GM19328 (cell line): Measurements from ENCODE around the gene OGFOD3.

Experiments
- ATAC-seq: cut with Tn5 transposase; IDR thresholded peaks from one replicate; pipeline ENCODE4 v1.9.1; 2021; ENCODE audit warnings: mild to moderate bottlenecking, moderate library complexity; ENCODE audit not compliant: unreplicated experiment

OGFOD3 gene

DNA sequence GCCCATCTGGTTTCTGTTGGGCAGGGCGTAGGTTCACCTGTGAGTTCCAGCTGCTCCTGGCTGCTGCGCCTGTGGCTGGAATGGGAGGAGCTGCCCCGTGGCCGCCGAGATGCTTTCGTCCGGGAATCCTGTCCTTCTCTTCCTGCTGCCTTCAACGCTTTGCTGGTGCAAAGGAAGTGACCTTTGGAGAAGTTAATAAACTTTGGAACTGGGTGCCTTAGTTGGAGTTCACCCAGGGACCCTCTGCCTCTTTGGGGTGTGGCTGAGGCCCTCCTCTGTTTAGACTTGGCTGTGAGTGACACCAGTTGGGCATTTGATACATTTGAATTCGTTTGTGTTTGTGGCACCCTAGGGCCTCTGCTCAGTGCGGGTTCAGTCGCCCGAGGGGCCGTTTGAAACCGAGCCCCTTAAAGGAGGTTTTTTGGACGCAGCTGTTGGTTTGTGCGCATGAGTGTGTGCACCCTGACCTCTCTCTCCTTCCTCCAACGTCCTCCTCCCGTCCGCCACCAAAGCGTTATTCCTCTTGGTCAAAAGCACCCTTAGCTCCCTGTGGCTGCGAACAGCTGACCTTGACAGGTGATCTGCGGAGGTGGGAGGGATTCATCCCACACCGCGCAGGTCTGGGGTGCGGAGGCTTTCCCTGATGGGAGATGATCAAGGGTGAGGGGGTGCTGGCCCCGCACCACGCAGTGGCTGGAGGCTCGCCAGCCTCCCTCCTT is 75.9 kb downstream of the OGFOD3 start:
- no peak for ATAC-seq

DNA sequence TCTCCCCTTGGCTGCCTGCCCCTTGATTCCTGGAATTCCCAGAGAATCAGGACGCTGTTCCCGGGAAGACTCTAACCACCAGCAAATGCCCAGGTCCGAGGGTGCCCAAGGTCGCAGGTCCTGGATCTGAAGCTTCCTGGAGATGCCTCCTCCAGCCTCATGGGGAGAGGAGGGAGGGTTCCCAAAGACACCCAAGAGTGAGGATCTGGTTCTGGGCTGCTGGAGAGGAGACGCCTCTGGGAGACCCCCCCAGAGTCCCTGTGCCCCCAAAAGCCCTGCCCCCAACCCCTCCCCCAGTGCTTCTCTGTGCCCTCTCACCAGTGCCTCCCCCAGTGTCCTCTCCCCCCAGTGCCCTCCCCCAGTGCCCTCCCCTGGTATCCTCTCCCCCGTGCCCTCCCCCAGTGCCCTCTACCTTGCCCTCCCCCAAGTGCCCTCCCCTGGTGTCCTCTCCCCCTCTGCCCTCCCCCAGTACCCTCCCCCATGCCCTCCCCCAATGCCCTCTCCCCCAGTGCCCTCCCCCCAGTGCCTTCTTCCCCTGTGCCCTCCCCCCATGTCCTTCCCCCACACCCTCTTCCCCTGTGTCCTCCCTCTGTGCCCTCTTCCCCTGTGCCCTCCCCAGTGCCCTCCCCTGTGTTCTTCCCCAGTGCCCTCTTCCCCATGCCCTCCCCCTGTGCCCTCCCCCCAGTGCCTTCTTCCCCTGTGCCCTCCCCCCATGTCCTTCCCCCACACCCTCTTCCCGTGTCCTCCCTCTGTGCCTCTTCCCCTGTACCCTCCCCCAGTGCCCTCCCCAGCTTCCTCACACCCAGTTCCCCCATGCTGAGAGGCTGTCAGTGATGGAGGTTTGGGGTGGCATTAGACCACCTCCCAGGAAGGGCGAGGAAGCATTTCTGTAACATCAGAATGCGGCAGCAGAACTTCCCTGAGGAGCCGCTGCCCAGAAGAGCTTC is 78.5 kb downstream of the OGFOD3 start:
- no peak for ATAC-seq
